ENCODE measurements around the gene PPM1M.

PPM1M gene, protein sequence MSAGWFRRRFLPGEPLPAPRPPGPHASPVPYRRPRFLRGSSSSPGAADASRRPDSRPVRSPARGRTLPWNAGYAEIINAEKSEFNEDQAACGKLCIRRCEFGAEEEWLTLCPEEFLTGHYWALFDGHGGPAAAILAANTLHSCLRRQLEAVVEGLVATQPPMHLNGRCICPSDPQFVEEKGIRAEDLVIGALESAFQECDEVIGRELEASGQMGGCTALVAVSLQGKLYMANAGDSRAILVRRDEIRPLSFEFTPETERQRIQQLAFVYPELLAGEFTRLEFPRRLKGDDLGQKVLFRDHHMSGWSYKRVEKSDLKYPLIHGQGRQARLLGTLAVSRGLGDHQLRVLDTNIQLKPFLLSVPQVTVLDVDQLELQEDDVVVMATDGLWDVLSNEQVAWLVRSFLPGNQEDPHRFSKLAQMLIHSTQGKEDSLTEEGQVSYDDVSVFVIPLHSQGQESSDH

DNA sequence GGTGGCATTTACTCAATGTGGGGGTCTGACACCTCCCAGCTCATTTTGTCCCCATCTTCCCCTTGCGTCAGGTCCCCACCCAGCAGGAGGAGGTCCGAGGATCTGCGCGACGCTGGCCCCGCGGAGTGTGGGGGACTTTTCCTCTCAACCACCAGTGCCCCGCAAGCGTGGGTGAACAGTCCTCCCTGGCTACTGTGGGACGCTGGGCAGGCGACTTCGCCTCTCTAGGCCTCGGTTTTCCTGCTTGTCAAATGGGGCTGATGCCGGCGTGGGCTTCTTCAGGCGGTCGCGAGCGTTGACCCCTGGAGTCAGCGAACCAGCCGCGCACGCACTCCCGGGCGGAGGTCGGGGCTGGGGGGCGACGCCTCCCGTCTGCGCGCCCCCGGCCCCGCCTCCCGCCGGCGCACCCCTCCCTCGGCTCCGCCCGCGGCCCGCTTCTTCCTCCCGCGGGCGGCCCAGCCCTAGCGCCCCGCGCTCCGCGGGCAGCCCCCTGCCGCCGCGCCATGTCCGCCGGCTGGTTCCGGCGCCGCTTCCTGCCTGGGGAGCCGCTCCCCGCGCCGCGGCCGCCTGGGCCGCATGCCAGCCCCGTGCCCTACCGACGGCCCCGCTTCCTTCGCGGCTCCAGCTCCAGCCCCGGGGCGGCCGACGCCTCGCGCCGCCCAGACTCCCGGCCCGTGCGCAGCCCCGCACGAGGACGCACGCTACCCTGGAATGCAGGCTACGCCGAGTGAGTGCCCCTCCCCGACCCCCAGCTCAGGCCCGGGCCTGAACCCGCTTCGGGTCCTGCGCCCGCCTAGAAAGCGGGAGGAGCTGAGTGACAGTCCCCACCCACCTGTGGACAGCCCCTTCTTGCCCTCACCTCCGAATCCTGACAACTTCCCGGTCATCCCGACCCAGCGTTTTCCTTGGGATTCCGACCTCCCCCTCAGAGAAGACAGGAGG, at the start of gene PPM1M:
Gene PPM1M, plus strand, starts transcription at position 438 of the 942 bp plus-strand sequence. Its CDS starts 66 bp downstream, at position 504.
- H3K4me3 ChIP-seq (ENCODE audit: control insufficient read depth, low read depth, low read length) = peak within 1 kb of the TSS; percentile 59
- TF ChIP-seq, protein P1, sequence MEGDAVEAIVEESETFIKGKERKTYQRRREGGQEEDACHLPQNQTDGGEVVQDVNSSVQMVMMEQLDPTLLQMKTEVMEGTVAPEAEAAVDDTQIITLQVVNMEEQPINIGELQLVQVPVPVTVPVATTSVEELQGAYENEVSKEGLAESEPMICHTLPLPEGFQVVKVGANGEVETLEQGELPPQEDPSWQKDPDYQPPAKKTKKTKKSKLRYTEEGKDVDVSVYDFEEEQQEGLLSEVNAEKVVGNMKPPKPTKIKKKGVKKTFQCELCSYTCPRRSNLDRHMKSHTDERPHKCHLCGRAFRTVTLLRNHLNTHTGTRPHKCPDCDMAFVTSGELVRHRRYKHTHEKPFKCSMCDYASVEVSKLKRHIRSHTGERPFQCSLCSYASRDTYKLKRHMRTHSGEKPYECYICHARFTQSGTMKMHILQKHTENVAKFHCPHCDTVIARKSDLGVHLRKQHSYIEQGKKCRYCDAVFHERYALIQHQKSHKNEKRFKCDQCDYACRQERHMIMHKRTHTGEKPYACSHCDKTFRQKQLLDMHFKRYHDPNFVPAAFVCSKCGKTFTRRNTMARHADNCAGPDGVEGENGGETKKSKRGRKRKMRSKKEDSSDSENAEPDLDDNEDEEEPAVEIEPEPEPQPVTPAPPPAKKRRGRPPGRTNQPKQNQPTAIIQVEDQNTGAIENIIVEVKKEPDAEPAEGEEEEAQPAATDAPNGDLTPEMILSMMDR (IDR thresholded peaks at IDR 0.05; ENCODE audit: control insufficient read depth, insufficient read depth, low read depth, low read length, missing control alignments) = no peak
- DNase-seq (ENCODE audit: low read depth) = no peak

DNA sequence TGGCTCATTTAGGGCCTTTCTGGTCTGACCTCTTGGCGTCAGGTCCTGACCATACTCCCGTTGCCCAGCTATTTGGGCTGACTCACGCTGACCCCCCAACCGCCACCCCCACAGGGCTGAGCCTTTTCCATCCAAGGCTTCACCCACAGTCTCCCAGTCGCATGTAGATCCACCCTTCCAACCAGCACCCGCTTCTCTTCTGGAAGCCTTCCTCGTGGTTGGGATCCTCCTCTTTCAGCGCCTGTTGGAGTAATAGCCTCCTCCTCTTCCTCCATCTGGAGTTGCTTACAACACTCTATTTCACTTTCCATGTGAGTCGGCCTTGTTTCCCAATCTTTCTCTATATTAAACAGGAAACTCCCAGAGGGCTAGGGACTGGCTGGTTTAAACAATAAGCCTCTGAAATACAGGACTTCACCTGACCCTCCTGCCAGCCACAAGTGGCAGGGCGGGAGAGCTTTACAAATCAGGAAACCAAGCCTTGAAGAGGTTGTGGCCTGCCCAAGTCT, 49.7 kb upstream of the PPM1M start:
- no peak overlapping the region for H3K4me3 ChIP-seq (ENCODE audit: control insufficient read depth, low read depth, low read length)
- peak; percentile 62 for DNase-seq (ENCODE audit: low read depth)
- TF ChIP-seq, protein P1 (IDR thresholded peaks at IDR 0.05; ENCODE audit: control insufficient read depth, insufficient read depth, low read depth, low read length, missing control alignments) = no peak

DNA sequence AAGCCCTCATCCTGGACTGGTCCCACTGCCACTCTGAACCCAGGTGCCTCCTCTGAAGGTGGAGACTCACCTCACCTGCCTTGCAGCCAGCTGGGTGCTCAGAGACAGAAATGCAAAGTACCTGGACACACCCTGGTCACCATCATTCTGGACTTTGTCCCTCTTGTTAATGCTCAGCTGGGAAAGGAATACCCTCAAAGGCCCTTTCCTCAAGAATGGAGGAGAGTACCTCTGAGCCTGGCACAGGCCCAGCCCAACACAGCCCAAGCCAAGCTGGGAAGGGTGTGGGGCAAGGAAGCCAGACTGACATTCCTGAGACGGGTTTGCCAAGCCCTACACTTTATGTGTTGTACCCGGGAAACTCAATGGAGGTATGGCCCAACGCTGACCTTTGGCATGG, 48.6 kb upstream of the PPM1M start:
- no peak for DNase-seq (ENCODE audit: low read depth)
- TF ChIP-seq, protein P1 (IDR thresholded peaks at IDR 0.05; ENCODE audit: control insufficient read depth, insufficient read depth, low read depth, low read length, missing control alignments) = no peak
- no peak overlapping the region for H3K4me3 ChIP-seq (ENCODE audit: control insufficient read depth, low read depth, low read length)

DNA sequence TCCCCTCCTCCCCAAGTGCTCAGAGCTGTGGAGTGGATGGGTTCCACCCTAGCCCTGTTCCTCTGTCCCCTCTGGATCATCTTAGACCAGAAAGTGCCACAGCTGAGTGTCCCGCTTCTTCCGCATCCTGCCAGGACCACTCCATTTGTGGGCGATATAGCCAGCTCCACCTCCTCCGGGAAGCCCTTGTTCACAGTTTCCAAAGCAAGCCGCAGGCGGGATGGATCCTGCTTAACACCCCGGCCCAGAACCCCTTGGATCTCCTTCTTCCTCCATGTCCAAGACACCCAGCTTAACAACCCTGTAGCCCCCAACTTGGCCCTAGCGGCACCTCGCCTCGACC, 48.1 kb upstream of the PPM1M start:
- H3K4me3 ChIP-seq (ENCODE audit: control insufficient read depth, low read depth, low read length) = peak overlapping the region; percentile 81
- TF ChIP-seq, protein P1 (IDR thresholded peaks at IDR 0.05; ENCODE audit: control insufficient read depth, insufficient read depth, low read depth, low read length, missing control alignments) = no peak
- DNase-seq (ENCODE audit: low read depth) = no peak

DNA sequence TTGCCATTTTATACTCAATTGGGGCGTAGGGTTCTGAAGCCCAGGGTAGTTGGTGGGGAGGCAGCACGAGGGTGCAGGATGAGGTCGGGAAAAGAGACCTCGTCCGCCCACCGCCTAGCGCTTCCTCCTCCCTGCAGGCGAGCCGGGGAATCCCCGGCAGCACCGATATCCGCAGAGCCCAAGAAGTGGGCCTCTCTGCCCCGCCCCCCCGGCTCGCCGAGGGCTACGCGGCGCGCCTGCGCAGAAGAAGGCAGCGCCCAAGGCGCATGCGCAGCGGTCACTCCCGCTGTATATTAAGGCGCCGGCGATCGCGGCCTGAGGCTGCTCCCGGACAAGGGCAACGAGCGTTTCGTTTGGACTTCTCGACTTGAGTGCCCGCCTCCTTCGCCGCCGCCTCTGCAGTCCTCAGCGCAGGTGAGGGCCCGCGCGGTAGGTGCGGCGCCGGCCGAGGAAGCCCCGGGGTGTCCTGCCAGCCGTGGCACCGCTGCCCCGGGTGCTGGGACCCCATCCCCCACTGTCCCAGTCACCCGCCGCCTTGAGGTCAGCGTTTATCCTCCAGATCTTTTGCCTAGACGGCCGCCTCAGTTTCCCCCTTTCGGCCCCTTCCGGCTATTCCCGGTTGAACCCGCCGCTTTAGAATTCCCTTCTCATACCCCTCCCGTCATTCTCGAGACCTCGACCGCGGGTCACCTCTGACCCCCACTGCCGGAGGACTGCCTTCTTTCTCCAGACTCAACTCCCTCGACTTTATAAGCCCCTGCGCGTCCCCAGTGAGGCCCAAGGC, 47.5 kb upstream of the PPM1M start, which contains the start of gene ALAS1:
Gene ALAS1, plus strand, starts transcription at position 319 of the 784 bp plus-strand sequence. CDS start 1,082 bp downstream, outside the sequence.
- TF ChIP-seq, protein P1 (IDR thresholded peaks at IDR 0.05; ENCODE audit: control insufficient read depth, insufficient read depth, low read depth, low read length, missing control alignments) = no peak
- peak within 1 kb of the TSS; percentile 81 for H3K4me3 ChIP-seq (ENCODE audit: control insufficient read depth, low read depth, low read length)
- no peak for DNase-seq (ENCODE audit: low read depth)
